SJSA1 (cell line): Measurements from ENCODE around the gene PLS3. TPM values are rescaled to one million over a fixed set of nuclear protein-coding genes. Genes with fewer than 3 reads are reported as not detected.
A peak's percentile ranks its signal among the peaks of the same experiment; 100 is the strongest.
"Not testable (repeated sequence)": the region's sequence is repeated elsewhere in the genome, so short reads cannot be mapped to it uniquely, and the experiment has no call there.

Source experiments
- DNase-seq, 2 experiments: peaks; one replicate each; pipeline ENCODE4 v3.0.0-alpha.2; 2015 to 2020; ENCODE audit warnings: low spot score in 2 of 2, low read depth in 1 of 2
- H3K27ac ChIP-seq: fragments of 250-450 bp; sonication (Bioruptor Pico); 2 replicates; pipeline ENCODE4 v1.5.1; 2020; ENCODE audit warnings: mild to moderate bottlenecking, moderate library complexity
- H3K27me3 ChIP-seq: fragments of 250-450 bp; sonication (Bioruptor Pico); replicated peaks from 2 replicates; pipeline ENCODE4 v1.5.1; 2020; ENCODE audit warnings: mild to moderate bottlenecking, moderate library complexity
- H3K36me3 ChIP-seq: fragments of 250-450 bp; sonication (Bioruptor Pico); 2 replicates; pipeline ENCODE4 v1.5.1; 2020; ENCODE audit warnings: mild to moderate bottlenecking
- H3K4me1 ChIP-seq: fragments of 250-450 bp; sonication (Bioruptor Pico); replicated peaks from 2 replicates; pipeline ENCODE4 v1.6.1; 2021; ENCODE audit warnings: mild to moderate bottlenecking
- H3K4me3 ChIP-seq: fragments of 250-450 bp; sonication (Bioruptor Pico); 2 replicates; pipeline ENCODE4 v1.5.1; 2020; ENCODE audit warnings: mild to moderate bottlenecking
- H3K9me3 ChIP-seq: fragments of 250-450 bp; sonication (Bioruptor Pico); replicated peaks from 2 replicates; pipeline ENCODE4 v1.5.1; 2020; ENCODE audit warnings: mild to moderate bottlenecking
- total RNA-seq: library from RNA; depleted of rRNA; stranded (reverse); fragments of >200 nt; shearing (Covaris generic); gene quantifications from 2 replicates; pipeline ENCODE4 v1.2.3, GENCODE V29; 2014

The PLS3 gene
- total RNA-seq, 1 experiment from 2014 or later = 285 TPM

- peaks cover 9% of the 10 kb centered on the region for H3K4me1 ChIP-seq
- H3K9me3 ChIP-seq = no peaks in the 10 kb centered on the region
- peak overlapping the region; percentile 33; the same call in 1 of the 2 replicates for H3K27ac ChIP-seq
- H3K27me3 ChIP-seq = no peaks in the 10 kb centered on the region
- peak; percentile 40 to 55 for DNase-seq
- H3K36me3 ChIP-seq = peaks cover 62% of the 10 kb centered on the region
- no peak overlapping the region for H3K4me3 ChIP-seq
These were observed 82.0 kb downstream of the PLS3 start for GRCh38 chrX:115642895-115643530.

DNA sequence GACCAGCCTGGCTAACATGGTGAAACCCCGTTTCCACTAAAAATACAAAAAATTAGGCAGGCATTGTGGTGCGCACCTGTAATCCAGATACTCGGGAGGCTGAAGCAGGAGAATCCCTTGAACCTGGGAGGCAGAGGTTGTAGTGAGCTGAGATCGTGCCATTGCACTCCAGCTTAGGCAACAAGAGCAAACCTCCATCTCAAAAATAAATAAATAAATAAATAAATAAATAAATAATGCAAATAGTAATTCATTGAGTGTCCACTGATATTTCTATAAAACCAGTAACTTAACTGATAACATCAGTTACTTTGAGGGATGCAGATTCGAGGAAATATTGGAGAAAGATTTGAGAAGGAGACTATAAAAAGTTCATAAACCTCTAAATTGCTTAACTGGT is 83.4 kb downstream of the PLS3 start:
- not testable (repeated sequence) for H3K4me3 ChIP-seq, H3K27ac ChIP-seq, H3K27me3 ChIP-seq, H3K4me1 ChIP-seq, H3K9me3 ChIP-seq, DNase-seq
- peaks cover 68% of the 10 kb centered on the region for H3K36me3 ChIP-seq

- DNase-seq = no peak
- no peak overlapping the region for H3K27ac ChIP-seq
- 0 out of 2 replicates have a peak, but pooled peaks cover 3% of the 10 kb centered on the region for H3K4me1 ChIP-seq
- no peak overlapping the region for H3K4me3 ChIP-seq
- H3K9me3 ChIP-seq = no peaks in the 10 kb centered on the region
- H3K36me3 ChIP-seq = peaks cover 55% of the 10 kb centered on the region
- H3K27me3 ChIP-seq = no peaks in the 10 kb centered on the region
These were observed 88.6 kb downstream of the PLS3 start for GRCh38 chrX:115649461-115650063.

- Histone ChIP-seq H3K27ac (no peak overlapping the region), H3K9me3 (no peaks in the 10 kb centered on the region)
- DNase-seq = no peak
These were observed 89.5 kb downstream of the PLS3 start for GRCh38 chrX:115650449-115650848.

GRCh38 chrX:115650916-115651315 is 89.9 kb downstream of the PLS3 start:
- 0 out of 2 replicates have a peak, but pooled peaks cover 3% of the 10 kb centered on the region for H3K4me1 ChIP-seq
- H3K9me3 ChIP-seq = no peaks in the 10 kb centered on the region
- DNase-seq = peak; percentile 19 to 45
- H3K27ac ChIP-seq = no peak overlapping the region
- peaks cover 45% of the 10 kb centered on the region for H3K36me3 ChIP-seq
- no peaks in the 10 kb centered on the region for H3K27me3 ChIP-seq
- no peak overlapping the region for H3K4me3 ChIP-seq

More at GRCh38 chrX:115650449-115650848, 89.5 kb downstream of the PLS3 start:
- H3K4me1 ChIP-seq = 0 out of 2 replicates have a peak, but pooled peaks cover 3% of the 10 kb centered on the region
- no peak overlapping the region for H3K4me3 ChIP-seq
- H3K36me3 ChIP-seq = peaks cover 50% of the 10 kb centered on the region
- no peaks in the 10 kb centered on the region for H3K27me3 ChIP-seq

DNA sequence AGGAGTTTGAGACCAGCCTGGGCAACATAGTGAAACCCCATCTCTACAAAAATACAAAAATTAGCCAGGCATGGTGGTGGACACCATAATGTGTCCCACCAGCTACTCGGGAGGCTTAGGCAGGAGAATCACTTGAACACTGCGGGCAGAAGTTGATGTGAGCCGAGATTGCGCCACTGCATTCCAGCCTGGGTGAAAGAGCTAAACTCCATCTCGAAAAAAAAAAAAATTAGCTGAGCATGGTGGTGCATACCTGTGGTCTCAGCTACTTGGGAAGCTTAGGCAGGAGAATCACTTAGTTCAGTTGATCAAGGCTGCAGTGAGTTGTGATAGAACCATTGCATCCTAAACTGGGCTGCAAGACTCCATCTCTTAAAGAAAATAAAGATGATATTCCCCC is 91.2 kb downstream of the PLS3 start:
- Histone ChIP-seq H3K4me1 (0 out of 2 replicates have a peak, but pooled peaks cover 3% of the 10 kb centered on the region), H3K27me3 (no peaks in the 10 kb centered on the region), H3K4me3 (no peak overlapping the region), H3K27ac (no peak overlapping the region), H3K9me3 (no peaks in the 10 kb centered on the region), H3K36me3 (peaks cover 34% of the 10 kb centered on the region)
- no peak for DNase-seq

DNA sequence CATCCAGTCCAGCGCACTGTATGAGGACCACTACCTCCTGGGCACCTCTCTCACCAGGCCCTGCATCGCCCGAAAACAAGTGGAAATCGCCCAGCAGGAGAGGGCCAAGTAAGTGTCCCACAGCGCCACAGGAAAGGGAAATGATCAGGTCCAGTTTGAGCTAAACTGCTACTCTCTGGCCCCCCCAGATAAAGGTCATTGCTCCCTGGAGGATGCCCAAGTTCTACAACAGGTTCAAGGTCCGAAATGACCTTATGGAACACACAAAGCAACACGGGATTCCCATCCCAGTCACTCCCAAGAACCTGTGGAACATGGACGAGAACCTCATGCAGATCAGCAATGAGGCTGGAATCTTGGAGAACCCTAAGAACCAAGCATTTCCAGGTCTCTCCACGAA is 104.1 kb downstream of the PLS3 start:
- no peaks in the 10 kb centered on the region for H3K27me3 ChIP-seq
- DNase-seq = no peak
- no peaks in the 10 kb centered on the region for H3K4me1 ChIP-seq
- H3K36me3 ChIP-seq = no peaks in the 10 kb centered on the region
- no peaks in the 10 kb centered on the region for H3K9me3 ChIP-seq
- H3K27ac ChIP-seq = no peak overlapping the region
- no peak overlapping the region for H3K4me3 ChIP-seq

- no peaks in the 10 kb centered on the region for H3K4me1 ChIP-seq
- no peaks in the 10 kb centered on the region for H3K9me3 ChIP-seq
- H3K36me3 ChIP-seq = no peaks in the 10 kb centered on the region
- H3K4me3 ChIP-seq = no peak overlapping the region
- no peak overlapping the region for H3K27ac ChIP-seq
- no peaks in the 10 kb centered on the region for H3K27me3 ChIP-seq
- DNase-seq = peak in 1 of 2 experiments; percentile 6
These were observed 118.5 kb downstream of the PLS3 start for GRCh38 chrX:115679460-115679859.

- Histone ChIP-seq H3K4me3 (no peak overlapping the region), H3K9me3 (no peaks in the 10 kb centered on the region), H3K36me3 (no peaks in the 10 kb centered on the region), H3K4me1 (peaks cover 5% of the 10 kb centered on the region; the same call in 1 of the 2 replicates), H3K27me3 (no peaks in the 10 kb centered on the region), H3K27ac (no peak overlapping the region)
- no peak for DNase-seq
These were observed 126.6 kb downstream of the PLS3 start for GRCh38 chrX:115687595-115687994.

DNA sequence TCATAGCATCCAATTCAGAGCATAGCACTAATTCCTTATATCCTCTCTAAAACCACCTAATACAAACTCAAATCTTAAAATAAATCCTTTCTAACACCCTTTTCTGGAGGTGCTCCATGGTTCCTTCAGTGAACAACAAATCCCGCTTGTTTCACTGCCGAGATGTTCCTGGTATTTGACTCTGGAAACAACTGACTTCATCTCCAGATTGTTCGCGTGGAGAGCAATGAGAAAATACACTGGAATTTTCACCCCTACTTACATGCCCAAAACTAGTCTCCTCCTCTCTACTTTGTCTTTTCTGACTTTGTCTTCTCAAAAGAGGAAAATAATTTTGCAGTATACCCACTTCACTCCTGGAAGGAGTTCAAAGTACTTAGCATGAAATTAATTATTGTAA is 129.0 kb downstream of the PLS3 start:
- DNase-seq = no peak
- no peaks in the 10 kb centered on the region for H3K27me3 ChIP-seq
- no peaks in the 10 kb centered on the region for H3K36me3 ChIP-seq
- H3K4me1 ChIP-seq = peaks cover 5% of the 10 kb centered on the region; the same call in 1 of the 2 replicates
- H3K27ac ChIP-seq = peak overlapping the region; percentile 44
- H3K4me3 ChIP-seq = no peak overlapping the region
- no peaks in the 10 kb centered on the region for H3K9me3 ChIP-seq

- Histone ChIP-seq H3K27ac (peak overlapping the region; percentile 44), H3K9me3 (no peaks in the 10 kb centered on the region), H3K4me1 (peaks cover 5% of the 10 kb centered on the region; the same call in 1 of the 2 replicates), H3K27me3 (no peaks in the 10 kb centered on the region), H3K36me3 (no peaks in the 10 kb centered on the region), H3K4me3 (no peak overlapping the region)
- peak; percentile 55 to 57 for DNase-seq
These were observed 129.7 kb downstream of the PLS3 start for GRCh38 chrX:115690511-115691216.

DNA sequence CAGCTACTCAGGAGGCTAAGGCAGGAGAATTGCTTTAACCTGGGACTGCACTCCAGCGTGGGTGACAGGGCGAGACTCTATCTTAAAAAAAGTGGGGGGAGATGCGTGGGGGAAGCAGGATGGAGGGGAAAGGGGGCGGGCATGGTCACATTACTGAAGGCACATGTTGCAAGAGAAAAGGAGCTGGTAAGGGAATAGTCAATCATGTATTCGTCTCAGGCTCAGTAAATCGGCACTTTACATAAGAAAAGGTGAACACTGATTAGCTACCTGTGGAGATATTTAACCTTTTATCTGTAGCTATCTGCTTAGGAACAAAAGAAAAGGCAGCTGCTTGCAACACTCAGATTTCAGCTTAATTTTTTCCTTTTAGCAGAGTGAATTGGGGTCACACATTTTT is 132.5 kb downstream of the PLS3 start:
- peaks cover 5% of the 10 kb centered on the region; the same call in 1 of the 2 replicates for H3K4me1 ChIP-seq
- H3K9me3 ChIP-seq = no peaks in the 10 kb centered on the region
- H3K27me3 ChIP-seq = no peaks in the 10 kb centered on the region
- DNase-seq = no peak
- H3K27ac ChIP-seq = no peak overlapping the region
- H3K4me3 ChIP-seq = no peak overlapping the region
- H3K36me3 ChIP-seq = no peaks in the 10 kb centered on the region

DNA sequence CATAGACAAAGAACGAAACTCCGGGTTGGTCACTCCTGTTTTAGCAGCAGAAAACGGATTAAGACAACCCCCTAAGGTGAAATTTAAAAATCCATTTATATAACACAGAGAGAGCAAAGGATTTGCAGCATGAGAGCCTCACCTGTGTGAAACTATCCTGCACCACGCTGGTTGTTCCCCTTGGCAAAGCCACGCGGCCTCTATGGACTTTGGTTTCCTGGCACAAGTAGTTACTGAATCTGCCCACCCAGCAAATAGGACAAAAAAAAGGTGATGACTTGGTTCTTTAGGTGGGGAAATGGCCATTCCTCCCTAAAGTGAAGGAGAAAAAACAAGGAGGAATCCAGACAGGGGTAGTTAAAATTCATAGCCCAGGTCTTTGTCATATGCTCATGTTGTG is 133.1 kb downstream of the PLS3 start:
- Histone ChIP-seq H3K4me1 (peaks cover 5% of the 10 kb centered on the region; the same call in 1 of the 2 replicates), H3K9me3 (no peaks in the 10 kb centered on the region), H3K36me3 (no peaks in the 10 kb centered on the region), H3K27me3 (no peaks in the 10 kb centered on the region), H3K27ac (no peak overlapping the region), H3K4me3 (no peak overlapping the region)
- DNase-seq = no peak

GRCh38 chrX:115696039-115696438 is 135.1 kb downstream of the PLS3 start:
- no peak overlapping the region for H3K27ac ChIP-seq
- H3K27me3 ChIP-seq = no peaks in the 10 kb centered on the region
- no peaks in the 10 kb centered on the region for H3K9me3 ChIP-seq
- no peak for DNase-seq
- H3K4me3 ChIP-seq = no peak overlapping the region
- H3K4me1 ChIP-seq = no peaks in the 10 kb centered on the region
- no peaks in the 10 kb centered on the region for H3K36me3 ChIP-seq
